GM19035 (cell line): ENCODE results near the gene KIAA0825.

Source experiments
- ATAC-seq: cut with Tn5 transposase; IDR thresholded peaks from one replicate; pipeline ENCODE4 v1.9.1; 2021; ENCODE audit not compliant: unreplicated experiment

Gene KIAA0825

GRCh38 chr5:94457788-94458187, 160.6 kb downstream of the KIAA0825 start:
- ATAC-seq: no peak

GRCh38 chr5:94445726-94446125, 172.7 kb downstream of the KIAA0825 start:
- ATAC-seq: no peak

GRCh38 chr5:94442991-94443390, 175.4 kb downstream of the KIAA0825 start:
- no peak for ATAC-seq

GRCh38 chr5:94442076-94442475, 176.3 kb downstream of the KIAA0825 start:
- ATAC-seq: no peak

GRCh38 chr5:94440015-94440414, 178.4 kb downstream of the KIAA0825 start:
- ATAC-seq: no peak

- no peak for ATAC-seq
These were observed 184.8 kb downstream of the KIAA0825 start for GRCh38 chr5:94433397-94434163.

GRCh38 chr5:94432499-94432898, 185.9 kb downstream of the KIAA0825 start:
- ATAC-seq: no peak

- no peak for ATAC-seq
These were observed 186.7 kb downstream of the KIAA0825 start for GRCh38 chr5:94431696-94432095.

GRCh38 chr5:94429566-94429965, 188.8 kb downstream of the KIAA0825 start:
- no peak for ATAC-seq

GRCh38 chr5:94425396-94425795, 193.0 kb downstream of the KIAA0825 start:
- no peak for ATAC-seq

GRCh38 chr5:94423411-94423810, 195.0 kb downstream of the KIAA0825 start:
- ATAC-seq: no peak

GRCh38 chr5:94422812-94423211, 195.6 kb downstream of the KIAA0825 start:
- no peak for ATAC-seq

GRCh38 chr5:94420885-94421284, 197.5 kb downstream of the KIAA0825 start:
- ATAC-seq: no peak

- no peak for ATAC-seq
These were observed 202.6 kb downstream of the KIAA0825 start for GRCh38 chr5:94415798-94416197.

GRCh38 chr5:94409440-94409839, 209.0 kb downstream of the KIAA0825 start:
- ATAC-seq: no peak

GRCh38 chr5:94407023-94407422, 211.4 kb downstream of the KIAA0825 start:
- no peak for ATAC-seq

GRCh38 chr5:94403483-94403882, 214.9 kb downstream of the KIAA0825 start:
- ATAC-seq: no peak

- no peak for ATAC-seq
These were observed 216.3 kb downstream of the KIAA0825 start for GRCh38 chr5:94402096-94402495.

GRCh38 chr5:94397508-94397907, 220.9 kb downstream of the KIAA0825 start:
- ATAC-seq: no peak

GRCh38 chr5:94396687-94397086, 221.7 kb downstream of the KIAA0825 start:
- ATAC-seq: no peak

- ATAC-seq: no peak
These were observed 222.9 kb downstream of the KIAA0825 start for GRCh38 chr5:94395468-94395867.

GRCh38 chr5:94391996-94392395, 226.4 kb downstream of the KIAA0825 start:
- no peak for ATAC-seq

GRCh38 chr5:94389515-94389899, 228.9 kb downstream of the KIAA0825 start:
- no peak for ATAC-seq
